Activated T-cell treated with anti-CD3 and anti-CD28 coated beads, Interleukin-2, amount 50 U/mL, for 1 hour (primary cell): ENCODE results near the gene NBDY.
A peak's percentile ranks its signal among the peaks of the same experiment; 100 is the strongest.

Experiments used
- DNase-seq: peaks from one replicate; pipeline ENCODE4 v3.0.0-alpha.2; 2020

NBDY gene

GRCh38 chrX:56787734-56788152 lies 58.7 kb downstream of the NBDY start:
- no peak for DNase-seq

- DNase-seq = peak; percentile 21
These were observed 59.2 kb downstream of the NBDY start for GRCh38 chrX:56788229-56788628.

- DNase-seq = peak; percentile 77
These were observed 59.7 kb downstream of the NBDY start for GRCh38 chrX:56788717-56789122.

- no peak for DNase-seq
These were observed 60.6 kb downstream of the NBDY start for GRCh38 chrX:56789518-56790070.

GRCh38 chrX:56790778-56791177 lies 61.7 kb downstream of the NBDY start:
- DNase-seq = no peak

- DNase-seq = no peak
These were observed 62.4 kb downstream of the NBDY start for GRCh38 chrX:56791456-56791855.

- no peak for DNase-seq
These were observed 63.4 kb downstream of the NBDY start for GRCh38 chrX:56792270-56793111.

- DNase-seq = no peak
These were observed 64.0 kb downstream of the NBDY start for GRCh38 chrX:56793112-56793430.

GRCh38 chrX:56793521-56794320 lies 64.7 kb downstream of the NBDY start:
- no peak for DNase-seq

- no peak for DNase-seq
These were observed 65.6 kb downstream of the NBDY start for GRCh38 chrX:56794404-56795230.

GRCh38 chrX:56795309-56795868 lies 66.3 kb downstream of the NBDY start:
- DNase-seq = no peak

- DNase-seq = no peak
These were observed 67.8 kb downstream of the NBDY start for GRCh38 chrX:56796641-56797395.

GRCh38 chrX:56797574-56798338 lies 68.7 kb downstream of the NBDY start:
- DNase-seq = no peak

GRCh38 chrX:56798339-56798711 lies 69.3 kb downstream of the NBDY start:
- no peak for DNase-seq

- DNase-seq = no peak
These were observed 70.1 kb downstream of the NBDY start for GRCh38 chrX:56798866-56799758.

GRCh38 chrX:56800307-56800706 lies 71.3 kb downstream of the NBDY start:
- no peak for DNase-seq

- DNase-seq = peak; percentile 53
These were observed 71.8 kb downstream of the NBDY start for GRCh38 chrX:56800801-56801200.

GRCh38 chrX:56802428-56802827 lies 73.4 kb downstream of the NBDY start:
- no peak for DNase-seq

GRCh38 chrX:56802921-56803849 lies 74.1 kb downstream of the NBDY start:
- DNase-seq = peak; percentile 83
